Stimulated activated CD8-positive, alpha-beta memory T cell treated with anti-CD3 and anti-CD28 coated beads, Interleukin-7, amount 100 ng/mL, for 1 hour (primary cell): ENCODE data around the gene LCE2C.
"Not testable (repeated sequence)": the region's sequence is repeated elsewhere in the genome, so short reads cannot be mapped to it uniquely, and the experiment has no call there.

Experiments used
- DNase-seq, 2 donors: peaks; one replicate each; pipeline ENCODE4 v3.0.0-alpha.2; 2020; ENCODE audit warnings: low read depth in 2 of 2

The LCE2C gene

GRCh38 chr1:152674983-152675382, at the start of gene LCE2C:
TSS of gene LCE2C (plus strand) at chr1:152675279. CDS start at chr1:152676016, 737 bp downstream.
- DNase-seq = not testable (repeated sequence)

- DNase-seq = no peak
These were observed 48.3 kb upstream of the LCE2C start for GRCh38 chr1:152626744-152627143.

- no peak for DNase-seq
These were observed 44.5 kb upstream of the LCE2C start for GRCh38 chr1:152630596-152630995.

GRCh38 chr1:152640351-152640750, 34.7 kb upstream of the LCE2C start:
- no peak for DNase-seq

- DNase-seq = no peak
These were observed 31.1 kb upstream of the LCE2C start for GRCh38 chr1:152643945-152644344.

GRCh38 chr1:152645146-152645545, 29.9 kb upstream of the LCE2C start:
- DNase-seq = no peak

GRCh38 chr1:152646656-152647055, 28.4 kb upstream of the LCE2C start:
- no peak for DNase-seq

GRCh38 chr1:152654110-152654509, 21.0 kb upstream of the LCE2C start:
- DNase-seq = peak in 1 of 2 donors; percentile 6

GRCh38 chr1:152656459-152656858, 18.6 kb upstream of the LCE2C start:
- no peak for DNase-seq

- DNase-seq = no peak
These were observed 17.4 kb upstream of the LCE2C start for GRCh38 chr1:152657677-152658076.

- DNase-seq = no peak
These were observed 16.4 kb upstream of the LCE2C start for GRCh38 chr1:152658649-152659048.

GRCh38 chr1:152663098-152663497, 12.0 kb upstream of the LCE2C start, which contains the start of gene LCE2D:
TSS of gene LCE2D (plus strand) at chr1:152663380. CDS start at chr1:152664106, 726 bp downstream.
- no peak for DNase-seq

GRCh38 chr1:152666171-152666570, 8.9 kb upstream of the LCE2C start:
- not testable (repeated sequence) for DNase-seq

GRCh38 chr1:152667648-152668047, 7.4 kb upstream of the LCE2C start:
- DNase-seq = no peak

GRCh38 chr1:152673016-152673415, 2.1 kb upstream of the LCE2C start:
- DNase-seq = no peak

- DNase-seq = no peak
These were observed 4.4 kb downstream of the LCE2C start for GRCh38 chr1:152679459-152679858.

- DNase-seq = no peak
These were observed 6.5 kb downstream of the LCE2C start for GRCh38 chr1:152681616-152682015.

- no peak for DNase-seq
These were observed 8.8 kb downstream of the LCE2C start for GRCh38 chr1:152683846-152684245.

GRCh38 chr1:152685823-152686222, 10.7 kb downstream of the LCE2C start, which contains the start of gene LCE2B:
TSS of gene LCE2B (plus strand) at chr1:152686123. CDS start at chr1:152686844, 721 bp downstream.
- DNase-seq = not testable (repeated sequence)

GRCh38 chr1:152697701-152698600, 22.9 kb downstream of the LCE2C start, which contains the start of gene LCE2A:
TSS of gene LCE2A (plus strand) at chr1:152698345. CDS start at chr1:152698902, 557 bp downstream.
- DNase-seq = no peak

GRCh38 chr1:152699746-152700145, 24.7 kb downstream of the LCE2C start:
- DNase-seq = no peak

- no peak for DNase-seq
These were observed 32.8 kb downstream of the LCE2C start, which contains the start of gene LCE4A for GRCh38 chr1:152707860-152708259. TSS of gene LCE4A (plus strand) at chr1:152708160. CDS start at chr1:152709076, 916 bp downstream.

- no peak for DNase-seq
These were observed 43.2 kb downstream of the LCE2C start for GRCh38 chr1:152718238-152718637.
